ENCODE results near the gene LAMC1. TPM values are rescaled to one million over a fixed set of nuclear protein-coding genes. Genes with fewer than 3 reads are reported as not detected.
"Not testable (repeated sequence)": the region's sequence is repeated elsewhere in the genome, so short reads cannot be mapped to it uniquely, and the experiment has no call there.

Gene LAMC1
- total RNA-seq, 4 donors from 2014 or later = 76.9 to 159 (median 81.0) TPM

DNA sequence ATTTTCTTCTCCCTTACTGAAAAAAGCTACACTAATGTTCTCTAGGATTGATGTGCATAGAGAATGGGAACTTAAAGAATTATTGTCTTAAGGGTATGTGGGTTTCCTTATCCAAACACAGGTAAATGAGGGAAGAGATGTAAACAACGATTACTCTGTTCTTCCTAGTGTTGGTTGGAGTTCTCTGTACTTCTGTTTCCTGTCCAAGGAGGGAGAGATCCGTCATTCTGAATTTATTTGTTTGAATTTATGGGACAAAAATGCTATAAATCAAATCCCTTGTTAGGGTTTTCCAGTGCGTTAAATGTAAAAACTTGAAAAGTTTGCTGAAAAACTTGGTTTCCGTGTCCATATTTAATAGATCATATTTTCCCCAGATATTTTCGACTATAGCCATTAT, 29.6 kb downstream of the LAMC1 start:
- WGBS, 2 donors = 83 to 87% methylated on average over 5 of the region's 5 CpGs
- intact Hi-C loops (cut with DNase I; ENCODE audit: low total_unique reads) = no loop called here
- TF ChIP-seq, protein P1, sequence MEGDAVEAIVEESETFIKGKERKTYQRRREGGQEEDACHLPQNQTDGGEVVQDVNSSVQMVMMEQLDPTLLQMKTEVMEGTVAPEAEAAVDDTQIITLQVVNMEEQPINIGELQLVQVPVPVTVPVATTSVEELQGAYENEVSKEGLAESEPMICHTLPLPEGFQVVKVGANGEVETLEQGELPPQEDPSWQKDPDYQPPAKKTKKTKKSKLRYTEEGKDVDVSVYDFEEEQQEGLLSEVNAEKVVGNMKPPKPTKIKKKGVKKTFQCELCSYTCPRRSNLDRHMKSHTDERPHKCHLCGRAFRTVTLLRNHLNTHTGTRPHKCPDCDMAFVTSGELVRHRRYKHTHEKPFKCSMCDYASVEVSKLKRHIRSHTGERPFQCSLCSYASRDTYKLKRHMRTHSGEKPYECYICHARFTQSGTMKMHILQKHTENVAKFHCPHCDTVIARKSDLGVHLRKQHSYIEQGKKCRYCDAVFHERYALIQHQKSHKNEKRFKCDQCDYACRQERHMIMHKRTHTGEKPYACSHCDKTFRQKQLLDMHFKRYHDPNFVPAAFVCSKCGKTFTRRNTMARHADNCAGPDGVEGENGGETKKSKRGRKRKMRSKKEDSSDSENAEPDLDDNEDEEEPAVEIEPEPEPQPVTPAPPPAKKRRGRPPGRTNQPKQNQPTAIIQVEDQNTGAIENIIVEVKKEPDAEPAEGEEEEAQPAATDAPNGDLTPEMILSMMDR (IDR thresholded peaks at IDR 0.05) = no peak
- TF ChIP-seq POLR2A (IDR thresholded peaks at IDR 0.05) = no peak
- no peak for DNase-seq (ENCODE audit: low spot score in 2 of 2)
- H3K4me3 ChIP-seq (ENCODE audit: low read depth, poor library complexity, severe bottlenecking) = no peak overlapping the region

DNA sequence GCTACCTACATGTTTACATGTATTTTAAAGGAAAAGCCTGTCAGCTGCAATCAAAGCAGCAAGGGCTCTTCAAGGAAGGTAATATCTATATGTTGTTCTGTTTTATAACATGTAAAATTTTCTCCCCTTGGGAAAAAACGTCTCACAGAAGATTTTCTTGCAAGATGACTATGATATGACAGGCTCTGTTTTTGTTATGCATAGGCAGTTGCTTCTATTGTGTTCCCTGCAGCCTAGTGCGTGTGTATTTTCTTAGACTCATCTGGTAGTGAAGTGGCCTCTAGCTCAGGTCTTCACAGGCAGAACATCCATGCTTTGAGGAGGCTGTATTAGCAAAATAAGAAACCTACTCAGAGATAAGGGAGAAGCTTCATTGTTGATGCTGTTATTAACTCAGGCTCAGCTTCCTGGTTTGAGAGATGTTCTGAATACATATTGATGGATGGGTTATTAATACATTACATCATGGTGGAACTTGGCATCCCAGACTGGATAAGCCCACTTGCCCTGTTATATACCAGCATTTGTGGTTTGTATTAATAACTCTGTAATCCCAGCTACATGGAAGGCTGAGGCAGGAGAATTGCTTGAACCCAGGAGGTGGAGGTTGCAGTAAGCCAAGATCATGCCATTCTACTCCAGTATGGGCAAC, 35.8 kb downstream of the LAMC1 start:
- 54 to 55% methylated on average over 2 of the region's 2 CpGs for WGBS, 2 donors
- no peak overlapping the region for H3K4me3 ChIP-seq (ENCODE audit: low read depth, poor library complexity, severe bottlenecking)
- TF ChIP-seq, protein P1 (IDR thresholded peaks at IDR 0.05) = no peak
- intact Hi-C loops (cut with DNase I; ENCODE audit: low total_unique reads) = no loop called here
- DNase-seq (ENCODE audit: low spot score in 2 of 2) = no peak

DNA sequence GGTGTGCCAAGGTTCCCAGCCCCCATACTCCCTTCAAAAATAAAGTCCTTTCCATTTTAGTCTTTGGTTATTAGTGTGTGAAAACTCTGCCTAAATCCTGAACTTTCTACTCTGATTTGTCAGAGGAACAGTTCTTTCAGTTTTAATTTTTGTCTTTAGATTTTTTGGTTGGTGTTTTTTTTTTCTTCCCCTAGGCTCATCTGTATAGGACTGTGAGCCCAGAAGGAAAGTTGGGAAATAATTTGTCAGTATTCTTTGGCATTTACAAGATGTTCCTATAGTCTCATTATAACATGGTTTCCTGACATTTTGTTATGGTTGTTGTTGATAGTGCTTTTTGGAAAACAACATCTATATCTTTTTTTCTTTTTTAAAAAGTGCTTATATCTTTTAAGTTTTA, 38.0 kb downstream of the LAMC1 start:
- no peak for DNase-seq (ENCODE audit: low spot score in 2 of 2)
- intact Hi-C loops (cut with DNase I; ENCODE audit: low total_unique reads) = no loop called here
- no peak for TF ChIP-seq POLR2A (IDR thresholded peaks at IDR 0.05)
- TF ChIP-seq, protein P1 (IDR thresholded peaks at IDR 0.05) = no peak
- no peak overlapping the region for H3K4me3 ChIP-seq (ENCODE audit: low read depth, poor library complexity, severe bottlenecking)

DNA sequence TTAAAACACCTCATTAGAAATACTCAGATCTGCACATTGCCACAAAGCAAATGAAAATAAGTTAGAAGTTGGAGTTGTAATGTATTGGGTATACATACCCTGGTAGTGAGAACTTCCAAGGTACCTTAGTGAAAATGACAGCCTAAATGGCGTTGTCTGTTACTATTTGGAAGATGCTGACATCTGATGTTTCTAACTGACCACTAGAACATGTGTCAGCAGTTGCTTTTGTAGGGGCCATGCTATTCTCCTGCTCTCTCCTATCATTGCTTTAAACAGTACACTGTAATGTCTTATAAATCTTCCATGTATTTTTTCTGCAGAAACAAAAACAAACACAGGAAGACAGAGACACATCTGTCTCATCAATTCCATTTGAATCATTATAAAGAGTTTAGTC, 40.1 kb downstream of the LAMC1 start:
- no peak for TF ChIP-seq POLR2A (IDR thresholded peaks at IDR 0.05)
- TF ChIP-seq, protein P1 (IDR thresholded peaks at IDR 0.05) = no peak
- no peak for DNase-seq (ENCODE audit: low spot score in 2 of 2)
- 61 to 77% methylated on average over 1 of the region's 1 CpG for WGBS, 2 donors
- intact Hi-C loops (cut with DNase I; ENCODE audit: low total_unique reads) = no loop called here
- H3K4me3 ChIP-seq (ENCODE audit: low read depth, poor library complexity, severe bottlenecking) = no peak overlapping the region

DNA sequence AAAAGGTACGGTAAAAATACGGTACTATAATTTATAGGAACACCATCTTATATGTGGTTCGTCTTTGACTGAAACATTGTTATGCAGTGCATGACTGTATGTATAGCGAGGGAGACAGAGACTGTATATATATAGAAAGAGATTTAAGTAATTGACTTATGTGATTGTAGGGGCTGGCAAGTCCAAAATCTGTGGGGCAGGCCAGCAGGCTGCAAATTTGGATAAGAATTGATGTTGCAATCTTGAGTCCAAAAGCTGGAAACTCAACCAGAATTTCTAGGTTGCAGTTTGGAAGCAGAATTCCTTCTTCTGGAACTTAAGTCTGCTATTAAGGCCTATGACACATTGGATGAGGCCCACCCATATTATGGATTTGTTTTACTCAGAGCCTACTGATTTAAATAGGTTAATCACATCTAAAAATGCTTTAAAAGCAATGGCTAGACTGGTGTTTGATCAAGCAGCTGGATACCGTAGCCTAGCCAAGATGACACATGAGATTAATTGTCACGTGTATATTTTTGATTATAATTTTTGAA, 42.0 kb downstream of the LAMC1 start:
- H3K4me3 ChIP-seq (ENCODE audit: low read depth, poor library complexity, severe bottlenecking) = no peak overlapping the region
- DNase-seq (ENCODE audit: low spot score in 2 of 2) = no peak
- 84 to 87% methylated on average over 6 of the region's 6 CpGs for WGBS, 2 donors
- no peak for TF ChIP-seq POLR2A (IDR thresholded peaks at IDR 0.05)
- TF ChIP-seq, protein P1 (IDR thresholded peaks at IDR 0.05) = no peak
- intact Hi-C loops (cut with DNase I; ENCODE audit: low total_unique reads) = no loop called here

DNA sequence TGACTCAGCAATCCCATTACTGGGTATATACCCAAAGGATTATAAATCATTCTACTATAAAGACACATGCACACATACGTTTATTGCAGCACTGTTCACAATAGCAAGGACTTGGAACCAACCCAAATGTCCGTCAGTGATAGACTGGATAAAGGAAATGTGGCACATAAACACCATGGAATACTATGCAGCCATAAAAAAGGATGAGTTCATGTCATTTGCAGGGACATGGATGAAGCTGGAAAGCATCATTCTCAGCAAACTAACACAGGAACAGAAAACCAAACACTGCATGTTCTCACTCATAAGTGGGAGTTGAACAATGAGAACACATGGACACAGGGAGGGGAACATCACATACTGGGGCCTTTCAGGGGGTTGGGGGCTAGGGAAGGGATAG, 43.2 kb downstream of the LAMC1 start:
- intact Hi-C loops (cut with DNase I; ENCODE audit: low total_unique reads); DNase-seq (ENCODE audit: low spot score in 2 of 2); H3K4me3 ChIP-seq (ENCODE audit: low read depth, poor library complexity, severe bottlenecking): not testable (repeated sequence)
- WGBS, 2 donors = 52 to 64% methylated on average over 2 of the region's 2 CpGs

All from lower leg skin (tissue), 4 donors.